Smooth muscle cell (in vitro differentiated cells): Measurements from ENCODE around the gene SLC16A8. TPM values are rescaled to one million over a fixed set of nuclear protein-coding genes. Genes with fewer than 3 reads are reported as not detected.

Experiments used
- DNase-seq: peaks from one replicate; lab custom pipeline; 2025; ENCODE audit not compliant: unreplicated experiment; lab: John Stamatoyannopoulos, UW
- H2AFZ ChIP-seq: fragments of 200-600 bp; sonication (generic); 2 replicates; pipeline ENCODE4 v1.6.0; 2016; ENCODE audit warnings: antibody characterized with exemption, low read depth, mild to moderate bottlenecking
- H3F3A ChIP-seq: fragments of 200-600 bp; sonication (generic); 2 replicates; pipeline ENCODE4 v1.6.0; 2017; ENCODE audit warnings: antibody characterized with exemption, low read depth
- H3K27ac ChIP-seq: fragments of 200-600 bp; sonication (generic); 2 replicates; pipeline ENCODE4 v1.5.1; 2016; ENCODE audit warnings: low read depth, mild to moderate bottlenecking
- H3K27me3 ChIP-seq: fragments of 200-600 bp; sonication (generic); 2 replicates; pipeline ENCODE4 v1.6.1; 2016; ENCODE audit warnings: low read depth, mild to moderate bottlenecking
- H3K36me3 ChIP-seq: fragments of 200-600 bp; sonication (generic); 2 replicates; pipeline ENCODE4 v1.5.1; 2016; ENCODE audit warnings: low read depth
- H3K4me1 ChIP-seq: fragments of 200-600 bp; sonication (generic); 2 replicates; pipeline ENCODE4 v1.5.1; 2016; ENCODE audit warnings: low read depth
- H3K4me2 ChIP-seq: fragments of 200-600 bp; sonication (generic); 2 replicates; pipeline ENCODE4 v1.6.0; 2016; ENCODE audit warnings: mild to moderate bottlenecking
- H3K4me3 ChIP-seq: fragments of 200-600 bp; sonication (generic); 2 replicates; pipeline ENCODE4 v1.5.1; 2016; ENCODE audit warnings: mild to moderate bottlenecking
- H3K79me2 ChIP-seq: fragments of 200-600 bp; sonication (generic); 2 replicates; pipeline ENCODE4 v1.6.0; 2016; ENCODE audit warnings: low read depth, mild to moderate bottlenecking
- H3K9ac ChIP-seq: fragments of 200-600 bp; sonication (generic); 2 replicates; pipeline ENCODE4 v1.6.0; 2016; ENCODE audit warnings: low read depth
- H3K9me3 ChIP-seq: fragments of 200-600 bp; sonication (generic); replicated peaks from 2 replicates; pipeline ENCODE4 v1.5.1; 2016; ENCODE audit warnings: low read depth
- H4K20me1 ChIP-seq: fragments of 200-600 bp; sonication (generic); 2 replicates; pipeline ENCODE4 v1.6.0; 2016; ENCODE audit warnings: low read depth
- WGBS: methylation state at CpG from one replicate; pipeline ENCODE4 v1.1.7; 2016; ENCODE audit warnings: low lambda C conversion rate; 5-methylcytosine and 5-hydroxymethylcytosine counted together
- polyA plus RNA-seq: library from polyadenylated mRNA; unstranded; fragments of >200 nt; fragmentation: Nextera tagmentation; extraction: Ambion mirVana; gene quantifications from 2 replicates; pipeline ENCODE4 v1.2.1, GENCODE V29; 2016
- total RNA-seq: library from RNA; depleted of rRNA; stranded (reverse); fragments of >200 nt; gene quantifications from 2 replicates; pipeline ENCODE4 v1.2.3, GENCODE V29; 2014
- TF ChIP-seq, protein P1 (sequence below): fragments of 200-600 bp; sonication (generic); IDR thresholded peaks from 2 replicates; pipeline ENCODE4 v1.5.1; 2017; ENCODE audit warnings: borderline replicate concordance, mild to moderate bottlenecking, antibody characterized with exemption; ENCODE audit not compliant: insufficient read depth, poor library complexity, severe bottlenecking

SLC16A8 gene
- total and polyA plus RNA-seq, 2 experiments from 2014 or later, result 0.93 TPM; not detected in 1

DNA sequence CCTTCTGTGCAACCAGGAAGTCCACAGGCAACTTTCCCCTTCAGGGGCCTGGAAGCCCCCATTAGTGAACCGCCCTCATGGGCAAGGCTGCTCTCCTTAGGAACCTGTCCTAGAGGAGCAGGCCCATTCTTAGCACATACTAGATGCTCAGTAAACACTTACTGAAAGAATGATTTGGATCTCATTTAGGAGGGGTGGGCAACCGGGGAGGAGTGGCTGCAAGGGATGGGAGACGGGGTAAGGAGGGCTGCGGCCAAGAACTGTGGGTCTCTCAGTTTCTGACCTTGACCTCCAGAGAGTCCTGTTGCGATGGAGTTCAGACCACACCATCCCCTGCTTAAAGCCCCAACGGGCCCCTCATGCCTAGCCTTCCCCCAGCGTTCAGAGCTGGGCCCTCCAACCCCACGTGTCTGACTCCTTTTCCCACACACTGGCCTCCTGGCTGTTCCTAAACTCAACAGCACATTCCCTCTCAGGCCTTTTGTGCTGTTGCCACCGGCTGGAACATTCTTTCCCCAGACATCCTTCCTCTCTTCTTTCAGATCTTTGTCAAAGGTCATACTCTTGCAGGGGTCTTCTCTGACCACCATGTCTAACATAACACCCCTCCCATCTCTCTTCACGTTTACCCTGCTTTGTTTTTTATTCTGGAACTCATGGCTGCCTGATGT, 47.5 kb downstream of the SLC16A8 start:
- no peaks in the 10 kb centered on the region for H4K20me1 ChIP-seq
- no peaks in the 10 kb centered on the region for H3F3A ChIP-seq
- WGBS, result 83% methylated on average over 10 of the region's 10 CpGs
- no peak overlapping the region for H3K27ac ChIP-seq
- H2AFZ ChIP-seq, result no peak overlapping the region
- H3K27me3 ChIP-seq, result no peaks in the 10 kb centered on the region
- no peaks in the 10 kb centered on the region for H3K9me3 ChIP-seq
- TF ChIP-seq, protein P1, sequence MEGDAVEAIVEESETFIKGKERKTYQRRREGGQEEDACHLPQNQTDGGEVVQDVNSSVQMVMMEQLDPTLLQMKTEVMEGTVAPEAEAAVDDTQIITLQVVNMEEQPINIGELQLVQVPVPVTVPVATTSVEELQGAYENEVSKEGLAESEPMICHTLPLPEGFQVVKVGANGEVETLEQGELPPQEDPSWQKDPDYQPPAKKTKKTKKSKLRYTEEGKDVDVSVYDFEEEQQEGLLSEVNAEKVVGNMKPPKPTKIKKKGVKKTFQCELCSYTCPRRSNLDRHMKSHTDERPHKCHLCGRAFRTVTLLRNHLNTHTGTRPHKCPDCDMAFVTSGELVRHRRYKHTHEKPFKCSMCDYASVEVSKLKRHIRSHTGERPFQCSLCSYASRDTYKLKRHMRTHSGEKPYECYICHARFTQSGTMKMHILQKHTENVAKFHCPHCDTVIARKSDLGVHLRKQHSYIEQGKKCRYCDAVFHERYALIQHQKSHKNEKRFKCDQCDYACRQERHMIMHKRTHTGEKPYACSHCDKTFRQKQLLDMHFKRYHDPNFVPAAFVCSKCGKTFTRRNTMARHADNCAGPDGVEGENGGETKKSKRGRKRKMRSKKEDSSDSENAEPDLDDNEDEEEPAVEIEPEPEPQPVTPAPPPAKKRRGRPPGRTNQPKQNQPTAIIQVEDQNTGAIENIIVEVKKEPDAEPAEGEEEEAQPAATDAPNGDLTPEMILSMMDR, result no peak
- no peak overlapping the region for H3K4me3 ChIP-seq
- H3K9ac ChIP-seq, result no peak overlapping the region
- no peak for DNase-seq
- no peak overlapping the region for H3K4me2 ChIP-seq
- H3K36me3 ChIP-seq, result no peaks in the 10 kb centered on the region
- no peaks in the 10 kb centered on the region for H3K79me2 ChIP-seq
- H3K4me1 ChIP-seq, result peaks cover 19% of the 10 kb centered on the region

DNA sequence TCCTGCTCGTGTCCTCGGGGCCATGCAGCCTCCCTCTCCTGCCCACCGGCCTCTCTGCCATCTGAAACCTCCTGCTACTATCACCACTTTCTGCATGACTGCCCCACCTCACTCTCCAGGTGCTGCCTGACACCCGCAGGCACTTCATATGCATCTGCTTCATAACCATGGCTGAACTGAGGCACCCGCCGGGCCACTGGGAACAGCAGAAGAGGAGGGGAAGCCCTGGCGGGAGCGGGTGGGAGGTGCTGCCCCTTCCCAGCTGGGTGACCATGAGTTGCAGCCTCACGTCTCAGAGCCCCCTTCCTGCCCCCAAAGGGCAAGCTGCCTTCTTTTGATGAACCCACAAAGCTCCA, 48.5 kb downstream of the SLC16A8 start:
- Histone ChIP-seq H3K36me3 (no peaks in the 10 kb centered on the region), H4K20me1 (no peaks in the 10 kb centered on the region), H3K27ac (no peak overlapping the region), H3F3A (no peaks in the 10 kb centered on the region), H2AFZ (no peak overlapping the region), H3K9ac (no peak overlapping the region), H3K27me3 (no peaks in the 10 kb centered on the region), H3K9me3 (no peaks in the 10 kb centered on the region), H3K79me2 (no peaks in the 10 kb centered on the region), H3K4me3 (no peak overlapping the region), H3K4me1 (peaks cover 24% of the 10 kb centered on the region), H3K4me2 (no peak overlapping the region)
- TF ChIP-seq, protein P1, result no peak
- no peak for DNase-seq
- WGBS, result 89% methylated on average over 9 of the region's 9 CpGs

- Histone ChIP-seq H3K9ac (no peak overlapping the region), H2AFZ (peak overlapping the region; percentile 32), H3K4me2 (peak overlapping the region; percentile 43)
These were observed 49.0 kb downstream of the SLC16A8 start for GRCh38 chr22:38034884-38035529.

More at GRCh38 chr22:38034884-38035529, 49.0 kb downstream of the SLC16A8 start:
- Histone ChIP-seq H3K9me3 (no peaks in the 10 kb centered on the region), H3K27me3 (no peaks in the 10 kb centered on the region), H3K27ac (no peak overlapping the region), H4K20me1 (no peaks in the 10 kb centered on the region), H3K36me3 (no peaks in the 10 kb centered on the region), H3K4me3 (no peak overlapping the region), H3K79me2 (no peaks in the 10 kb centered on the region), H3K4me1 (peaks cover 29% of the 10 kb centered on the region), H3F3A (no peaks in the 10 kb centered on the region)
- no peak for DNase-seq
- TF ChIP-seq, protein P1, result no peak
- WGBS, result 92% methylated on average over 9 of the region's 11 CpGs
